NT2/D1 (cell line): ENCODE data around the gene TMEM237.

Experiments
- SUZ12 ChIP-seq: IDR thresholded peaks from 2 replicates; pipeline ENCODE4 v1.6.1; 2011; ENCODE audit not compliant: insufficient read length, insufficient read depth; ENCODE audit errors: extremely low read depth
- YY1 ChIP-seq: IDR thresholded peaks from 2 replicates; pipeline ENCODE4 v1.6.1; 2011; ENCODE audit not compliant: insufficient read length, insufficient read depth

GRCh38 chr2:201575971-201576370 lies 67.3 kb downstream of the TMEM237 start:
- TF ChIP-seq SUZ12, result no peak
- no peak for TF ChIP-seq YY1
